WERI-Rb-1 (cell line): ENCODE measurements around the gene IL17REL.

ENCODE experiments used
- DNase-seq: peaks from one replicate; pipeline ENCODE4 v3.0.0-alpha.2; 2020
- H3K27ac ChIP-seq: fragments of 250-450 bp; sonication (Bioruptor Pico); 2 replicates; pipeline ENCODE4 v1.5.1; 2020; ENCODE audit warnings: mild to moderate bottlenecking, moderate library complexity
- H3K27me3 ChIP-seq: fragments of 250-450 bp; sonication (Bioruptor Pico); 2 replicates; pipeline ENCODE4 v1.5.1; 2021; ENCODE audit warnings: mild to moderate bottlenecking, low read depth, moderate library complexity; ENCODE audit not compliant: insufficient read depth, severe bottlenecking
- H3K36me3 ChIP-seq: fragments of 250-450 bp; sonication (Bioruptor Pico); 2 replicates; pipeline ENCODE4 v1.5.1; 2020; ENCODE audit warnings: mild to moderate bottlenecking, moderate library complexity
- H3K4me3 ChIP-seq: 2 replicates; pipeline ENCODE4 v1.5.1; 2011; ENCODE audit warnings: low read depth, mild to moderate bottlenecking, control low read depth, low read length
- H3K9me3 ChIP-seq: fragments of 250-450 bp; sonication (Bioruptor Pico); 2 replicates; pipeline ENCODE4 v1.5.1; 2021; ENCODE audit warnings: mild to moderate bottlenecking, moderate library complexity; ENCODE audit not compliant: severe bottlenecking
- CTCF ChIP-seq: IDR thresholded peaks from 2 replicates; pipeline ENCODE4 v1.5.1; 2011; ENCODE audit warnings: low read depth, mild to moderate bottlenecking, control low read depth, inconsistent platforms, low read length

The IL17REL gene

GRCh38 chr22:50058906-50059880, 46.6 kb upstream of the IL17REL start:
- Histone ChIP-seq H3K4me3 (no peak overlapping the region), H3K27me3 (no peaks in the 10 kb centered on the region), H3K36me3 (no peaks in the 10 kb centered on the region), H3K9me3 (no peaks in the 10 kb centered on the region), H3K27ac (no peak overlapping the region)
- DNase-seq: peak; percentile 22
- 0 out of 2 replicates have a peak, but pooled peaks have one; percentile 1 for TF ChIP-seq CTCF

GRCh38 chr22:50058061-50058905, 45.7 kb upstream of the IL17REL start, which contains the start of gene TTLL8:
TTLL8 (minus strand) TSS chr22:50058298.
- TF ChIP-seq CTCF: no peak
- H3K27ac ChIP-seq: no peak within 1 kb of the TSS
- H3K36me3 ChIP-seq: no peaks in the 10 kb centered on the region
- H3K9me3 ChIP-seq: no peaks in the 10 kb centered on the region
- no peaks in the 10 kb centered on the region for H3K27me3 ChIP-seq
- DNase-seq: no peak
- H3K4me3 ChIP-seq: no peak within 1 kb of the TSS

- no peak for DNase-seq
- TF ChIP-seq CTCF: no peak
- Histone ChIP-seq H3K36me3 (no peaks in the 10 kb centered on the region), H3K4me3 (no peak overlapping the region), H3K27me3 (no peaks in the 10 kb centered on the region), H3K9me3 (no peaks in the 10 kb centered on the region), H3K27ac (no peak overlapping the region)
Measured at GRCh38 chr22:50057278-50058060, 44.9 kb upstream of the IL17REL start.

- Histone ChIP-seq H3K27ac (no peak overlapping the region), H3K4me3 (no peak overlapping the region), H3K27me3 (no peaks in the 10 kb centered on the region), H3K36me3 (no peaks in the 10 kb centered on the region), H3K9me3 (no peaks in the 10 kb centered on the region)
- DNase-seq: no peak
- TF ChIP-seq CTCF: no peak
Measured at GRCh38 chr22:50056214-50056972, 43.8 kb upstream of the IL17REL start.

- H3K36me3 ChIP-seq: no peaks in the 10 kb centered on the region
- no peak for DNase-seq
- no peak overlapping the region for H3K4me3 ChIP-seq
- H3K9me3 ChIP-seq: no peaks in the 10 kb centered on the region
- no peak overlapping the region for H3K27ac ChIP-seq
- no peaks in the 10 kb centered on the region for H3K27me3 ChIP-seq
- TF ChIP-seq CTCF: no peak
Measured at GRCh38 chr22:50053861-50054260, 41.3 kb upstream of the IL17REL start.
